Measurements from ENCODE around the gene TSBP1. TPM values are rescaled to one million over a fixed set of nuclear protein-coding genes. Genes with fewer than 3 reads are reported as not detected.

TSBP1 gene
- total and polyA plus RNA-seq, 7 donors: not detected

- WGBS, 2 donors: 57 to 75% methylated on average over 1 of the region's 1 CpG
- H3K36me3 ChIP-seq: no peaks in the 10 kb centered on the region
- H3K4me3 ChIP-seq: no peak overlapping the region
- H3K4me1 ChIP-seq: no peaks in the 10 kb centered on the region
- no peaks in the 10 kb centered on the region for H3K9me3 ChIP-seq
- intact Hi-C loops (cut with DNase I): no loop called here
- no peak for DNase-seq
- H3K27me3 ChIP-seq: no peaks in the 10 kb centered on the region
- TF ChIP-seq POLR2A (IDR thresholded peaks at IDR 0.05): no peak
- no peak for TF ChIP-seq CTCF (IDR thresholded peaks at IDR 0.05)
- TF ChIP-seq POLR2AphosphoS5 (IDR thresholded peaks at IDR 0.05): no peak
- no peak for TF ChIP-seq EP300 (IDR thresholded peaks at IDR 0.05)
- no peak overlapping the region for H3K27ac ChIP-seq
Measured at GRCh38 chr6:32355018-32355417, 16.7 kb downstream of the TSBP1 start.

GRCh38 chr6:32353348-32353747 lies 18.4 kb downstream of the TSBP1 start:
- TF ChIP-seq CTCF (IDR thresholded peaks at IDR 0.05) (no peak), POLR2A (IDR thresholded peaks at IDR 0.05) (no peak), POLR2AphosphoS5 (IDR thresholded peaks at IDR 0.05) (no peak), EP300 (IDR thresholded peaks at IDR 0.05) (no peak)

GRCh38 chr6:32340242-32340641 lies 31.5 kb downstream of the TSBP1 start:
- no peak overlapping the region for H3K4me3 ChIP-seq
- 93 to 94% methylated on average over 2 of the region's 2 CpGs for whole genome bisulfite sequencing, 2 donors
- no peaks in the 10 kb centered on the region for H3K36me3 ChIP-seq
- TF ChIP-seq POLR2A (IDR thresholded peaks at IDR 0.05) (no peak), EP300 (IDR thresholded peaks at IDR 0.05) (no peak), POLR2AphosphoS5 (IDR thresholded peaks at IDR 0.05) (no peak), CTCF (IDR thresholded peaks at IDR 0.05) (no peak)
- H3K27me3 ChIP-seq: no peaks in the 10 kb centered on the region
- H3K9me3 ChIP-seq: no peaks in the 10 kb centered on the region
- no peaks in the 10 kb centered on the region for H3K4me1 ChIP-seq
- no peak overlapping the region for H3K27ac ChIP-seq
- no peak for DNase-seq
- intact Hi-C loops (cut with DNase I): no loop called here

More at GRCh38 chr6:32353348-32353747, 18.4 kb downstream of the TSBP1 start:
- H3K9me3 ChIP-seq: no peaks in the 10 kb centered on the region
- no peaks in the 10 kb centered on the region for H3K27me3 ChIP-seq
- no peak for DNase-seq
- H3K27ac ChIP-seq: no peak overlapping the region
- no peak overlapping the region for H3K4me3 ChIP-seq
- H3K4me1 ChIP-seq: no peaks in the 10 kb centered on the region
- H3K36me3 ChIP-seq: no peaks in the 10 kb centered on the region
- WGBS, 2 donors: 95 to 96% methylated on average over 2 of the region's 2 CpGs
- intact Hi-C loops (cut with DNase I): no loop called here

- H3K27me3 ChIP-seq: no peaks in the 10 kb centered on the region
- no peak for DNase-seq
- no peaks in the 10 kb centered on the region for H3K36me3 ChIP-seq
- H3K4me3 ChIP-seq: no peak overlapping the region
- TF ChIP-seq POLR2A (IDR thresholded peaks at IDR 0.05) (no peak), CTCF (IDR thresholded peaks at IDR 0.05) (no peak), POLR2AphosphoS5 (IDR thresholded peaks at IDR 0.05) (no peak), EP300 (IDR thresholded peaks at IDR 0.05) (no peak)
- no peaks in the 10 kb centered on the region for H3K9me3 ChIP-seq
- H3K27ac ChIP-seq: no peak overlapping the region
- intact Hi-C loops (cut with DNase I): no loop called here
- H3K4me1 ChIP-seq: no peaks in the 10 kb centered on the region
- WGBS, 2 donors: 85 to 90% methylated on average over 4 of the region's 4 CpGs
Measured at GRCh38 chr6:32337186-32337805, 34.4 kb downstream of the TSBP1 start.

- no peak for DNase-seq
- intact Hi-C loops (cut with DNase I): no loop called here
- Histone ChIP-seq H3K9me3 (no peaks in the 10 kb centered on the region), H3K27ac (no peak overlapping the region), H3K27me3 (no peaks in the 10 kb centered on the region), H3K4me3 (no peak overlapping the region), H3K36me3 (no peaks in the 10 kb centered on the region), H3K4me1 (no peaks in the 10 kb centered on the region)
- WGBS, 2 donors: 0 to 66% methylated on average over 1 of the region's 1 CpG
- TF ChIP-seq CTCF (IDR thresholded peaks at IDR 0.05) (no peak), EP300 (IDR thresholded peaks at IDR 0.05) (no peak)
Measured at GRCh38 chr6:32332433-32332832, 39.3 kb downstream of the TSBP1 start.

Data from sigmoid colon (tissue), 7 donors.